CD4-positive, alpha-beta T cell treated with Interferon gamma for 1 hour (primary cell): ENCODE data around the gene LINC01488.

Experiments used
- DNase-seq: peaks from one replicate; pipeline ENCODE4 v3.0.0-alpha.2; 2020

Gene LINC01488

DNA sequence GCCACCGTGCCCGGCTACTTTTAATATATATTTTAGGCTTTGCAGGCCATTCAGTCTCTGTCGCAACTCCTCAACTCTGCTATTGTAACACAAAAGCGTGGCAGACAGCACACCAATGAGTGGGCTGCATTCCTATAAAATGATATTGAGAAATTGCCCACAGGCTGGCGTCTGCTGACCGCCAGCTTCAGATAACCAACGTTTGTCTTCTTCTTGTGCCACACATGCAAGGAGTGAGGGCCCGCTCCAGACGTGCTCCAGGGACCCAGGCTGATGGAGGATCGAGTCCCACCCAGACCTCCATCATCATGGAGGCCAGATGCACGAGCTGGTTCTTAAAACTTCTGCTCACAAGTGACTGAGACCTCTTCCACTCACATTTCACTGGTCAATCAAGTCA is 35.4 kb upstream of the LINC01488 start:
- no peak for DNase-seq

- no peak for DNase-seq
These were observed 33.7 kb upstream of the LINC01488 start for GRCh38 chr11:69447786-69448185.

DNA sequence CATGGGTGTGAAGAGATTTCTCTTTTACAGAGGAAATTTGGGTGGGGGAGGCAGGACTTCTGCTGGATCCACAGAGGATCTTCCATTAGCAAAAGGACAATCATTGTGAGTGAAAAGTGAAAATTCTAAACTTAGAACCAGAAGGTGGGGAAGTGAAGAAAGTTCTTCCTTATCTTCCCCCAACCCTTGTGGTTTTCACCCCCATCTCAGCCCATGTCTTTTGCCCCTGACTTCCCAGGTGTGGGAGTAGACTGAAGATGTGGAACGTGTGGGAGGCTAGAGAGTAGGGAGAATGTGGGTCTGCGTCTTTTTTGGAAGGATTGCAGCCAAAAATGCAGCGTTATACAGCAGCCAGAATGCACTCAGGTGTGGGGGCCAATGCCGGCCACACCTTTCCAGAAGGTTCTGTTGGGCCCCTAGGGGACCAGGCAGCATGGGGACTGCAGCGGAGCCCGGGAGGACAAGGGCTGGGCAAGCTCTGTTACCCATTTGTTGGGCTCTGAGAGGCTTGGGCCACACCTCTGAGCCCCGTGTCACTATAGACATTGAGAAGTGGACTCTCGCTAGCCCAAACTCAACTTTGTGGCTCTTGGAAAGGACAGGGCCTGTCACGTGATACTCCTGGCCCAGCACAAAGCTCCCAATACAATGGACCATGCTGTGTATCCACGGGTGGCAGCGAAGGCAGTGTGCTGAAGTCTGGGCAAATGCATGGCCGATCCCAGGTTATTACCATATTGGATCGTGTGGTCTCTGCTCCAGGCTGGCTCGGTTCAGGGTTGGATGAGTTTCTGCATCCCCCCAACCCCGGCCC is 32.8 kb upstream of the LINC01488 start:
- no peak for DNase-seq

GRCh38 chr11:69449320-69450063 is 32.0 kb upstream of the LINC01488 start:
- peak; percentile 15 for DNase-seq

- DNase-seq: no peak
These were observed 31.2 kb upstream of the LINC01488 start for GRCh38 chr11:69450064-69450856.

GRCh38 chr11:69450857-69451220 is 30.6 kb upstream of the LINC01488 start:
- DNase-seq: no peak

GRCh38 chr11:69451289-69451688 is 30.2 kb upstream of the LINC01488 start:
- DNase-seq: no peak

GRCh38 chr11:69452206-69452987 is 29.1 kb upstream of the LINC01488 start:
- DNase-seq: no peak

- DNase-seq: no peak
These were observed 28.3 kb upstream of the LINC01488 start for GRCh38 chr11:69453151-69453550.

GRCh38 chr11:69454018-69454417 is 27.4 kb upstream of the LINC01488 start:
- no peak for DNase-seq

GRCh38 chr11:69455969-69456368 is 25.5 kb upstream of the LINC01488 start:
- no peak for DNase-seq

- no peak for DNase-seq
These were observed 24.8 kb upstream of the LINC01488 start for GRCh38 chr11:69456712-69457111.

DNA sequence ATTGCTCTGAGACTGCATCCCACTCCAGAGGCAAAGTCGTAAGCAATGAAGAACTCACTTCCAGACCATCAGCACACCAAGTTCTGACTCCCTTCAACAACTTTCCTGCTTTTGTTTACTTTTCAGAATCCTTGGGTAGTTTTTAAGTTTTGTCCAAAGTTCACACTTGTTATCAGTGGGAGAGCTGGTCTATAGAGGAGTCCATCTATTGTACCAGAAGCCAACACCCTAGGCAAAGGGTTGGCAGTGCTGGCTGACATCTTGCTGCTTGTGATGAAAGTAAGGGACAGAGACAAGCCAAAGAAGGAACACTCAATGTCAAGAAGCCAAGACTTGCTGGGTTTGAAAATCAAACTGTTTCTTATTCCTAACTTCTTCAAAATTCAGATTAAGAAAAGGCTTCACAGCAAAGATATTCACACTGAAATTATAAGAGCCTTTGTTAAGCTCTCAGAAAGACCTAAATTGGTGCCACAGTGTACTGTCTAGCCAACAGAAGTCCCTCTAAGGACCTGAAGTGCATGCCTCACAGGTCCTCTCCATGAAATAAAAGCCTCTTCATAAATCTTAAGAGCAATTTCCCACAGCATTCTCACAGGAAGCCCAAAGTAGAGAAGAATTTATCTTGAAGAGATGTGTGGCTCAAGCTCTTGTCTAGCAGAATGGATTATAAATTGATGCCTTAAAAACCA is 21.5 kb upstream of the LINC01488 start:
- DNase-seq: no peak

DNA sequence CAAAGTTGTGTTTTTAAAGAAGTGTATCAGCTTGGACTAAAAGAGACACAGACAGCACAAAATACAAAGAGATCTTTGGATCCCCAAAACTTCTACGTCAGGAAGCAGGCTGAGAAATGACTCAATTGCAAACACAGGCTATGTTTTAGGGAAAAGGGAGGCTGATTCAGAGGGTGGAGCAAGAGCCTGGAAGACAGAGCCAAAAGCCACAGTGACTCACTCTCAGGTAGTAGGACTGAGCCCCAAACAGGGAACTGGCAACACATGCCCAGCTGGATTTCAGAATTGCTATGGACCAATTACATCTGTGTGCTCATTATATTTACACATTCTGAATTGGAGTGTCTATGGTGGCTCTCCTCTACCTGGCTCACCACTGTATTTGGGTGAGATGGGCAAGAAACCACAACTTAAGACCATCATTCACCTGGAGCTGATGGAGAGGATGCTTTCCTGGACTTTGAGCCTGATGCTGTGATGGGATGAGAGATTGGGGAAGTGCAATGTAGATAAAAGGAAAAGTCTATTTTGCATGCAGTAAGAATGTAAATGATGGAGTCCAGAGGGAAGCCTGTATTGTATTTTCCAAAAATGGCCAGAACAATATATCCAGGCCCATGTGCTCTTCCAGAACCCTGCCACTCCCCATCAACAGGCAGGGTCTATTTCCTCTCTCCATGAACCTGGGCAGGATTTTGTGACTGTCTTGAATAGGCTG is 20.8 kb upstream of the LINC01488 start:
- no peak for DNase-seq

DNA sequence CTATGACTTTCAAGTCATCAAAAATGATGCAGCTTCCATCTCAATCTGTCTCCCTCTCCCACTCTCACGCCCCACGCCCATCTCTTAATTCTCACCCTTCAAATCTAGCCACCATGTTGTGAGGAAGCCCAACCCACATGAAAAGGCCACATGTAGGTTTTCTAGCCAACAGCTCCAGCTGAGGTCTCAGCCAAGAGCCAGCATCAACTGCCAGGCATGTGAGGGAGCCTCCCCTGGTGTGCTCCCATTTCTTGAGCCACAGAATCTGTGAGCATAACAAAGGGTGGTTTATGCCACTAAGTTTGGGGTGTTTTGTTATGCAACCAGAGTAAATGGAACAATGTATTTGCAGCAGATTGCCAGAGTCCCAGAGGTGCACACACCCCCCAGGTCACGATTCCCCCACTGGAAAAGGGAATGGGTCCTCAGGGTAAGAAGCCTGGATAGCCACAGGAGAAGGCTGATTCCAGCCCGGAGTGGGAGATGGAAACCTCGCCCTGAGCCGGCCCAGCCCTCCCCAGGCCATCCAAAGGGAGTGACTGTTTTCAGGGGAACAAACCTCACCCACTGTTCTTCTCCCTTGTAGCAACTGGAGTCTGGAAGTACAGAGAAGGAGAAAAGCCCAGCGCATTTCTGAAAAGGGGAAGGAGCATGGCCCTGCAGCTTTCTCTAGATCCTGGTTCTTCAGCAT is 20.0 kb upstream of the LINC01488 start:
- no peak for DNase-seq

GRCh38 chr11:69462106-69462951 is 19.1 kb upstream of the LINC01488 start:
- no peak for DNase-seq

DNA sequence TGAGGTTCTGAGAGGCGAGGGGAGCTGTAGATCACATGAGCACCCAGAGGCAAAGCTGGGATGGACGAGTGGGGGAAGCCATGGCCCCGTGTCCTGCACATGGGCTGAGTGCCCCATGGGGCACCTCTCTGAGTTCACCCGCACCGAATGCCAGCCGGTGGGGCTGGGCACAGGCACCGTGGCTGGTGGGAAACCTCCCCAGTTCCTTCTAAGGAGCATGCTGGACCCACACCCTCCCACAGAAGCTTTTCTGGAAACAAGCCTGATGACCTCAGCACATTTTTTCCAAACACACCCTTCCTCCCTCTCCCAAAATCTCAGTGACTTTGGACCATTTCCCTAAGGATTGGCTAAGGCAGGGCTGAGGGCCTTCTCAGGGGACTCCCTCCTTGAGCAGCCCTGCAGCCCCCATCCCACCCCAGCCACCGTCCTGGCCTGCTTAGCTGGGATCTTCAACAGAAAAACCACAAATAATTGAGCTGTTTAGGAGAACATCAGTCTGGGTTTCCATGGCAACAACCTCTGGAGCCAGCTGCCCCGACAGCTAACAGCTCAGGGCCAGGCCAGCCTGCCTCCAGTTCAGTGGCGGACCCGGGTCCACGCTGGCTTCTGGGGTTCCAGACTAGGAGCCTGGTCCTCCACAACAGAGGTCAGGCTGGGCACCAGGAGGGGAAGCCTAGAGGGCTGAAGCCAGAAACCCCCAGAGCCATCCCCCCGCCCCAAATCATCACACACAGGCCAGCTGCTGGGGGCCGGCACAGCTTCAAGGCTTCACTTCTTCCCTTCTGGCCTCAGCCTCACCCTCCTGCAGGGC is 18.1 kb upstream of the LINC01488 start:
- no peak for DNase-seq

- no peak for DNase-seq
These were observed 17.2 kb upstream of the LINC01488 start for GRCh38 chr11:69463995-69464960.
